CD4-positive, alpha-beta T cell treated with Interleukin-6 for 4 hours (primary cell): ENCODE measurements around the gene CCDC149.

Experiments
- DNase-seq: peaks from one replicate; pipeline ENCODE4 v3.0.0-alpha.2; 2020; ENCODE audit warnings: mixed read lengths

The CCDC149 gene

DNA sequence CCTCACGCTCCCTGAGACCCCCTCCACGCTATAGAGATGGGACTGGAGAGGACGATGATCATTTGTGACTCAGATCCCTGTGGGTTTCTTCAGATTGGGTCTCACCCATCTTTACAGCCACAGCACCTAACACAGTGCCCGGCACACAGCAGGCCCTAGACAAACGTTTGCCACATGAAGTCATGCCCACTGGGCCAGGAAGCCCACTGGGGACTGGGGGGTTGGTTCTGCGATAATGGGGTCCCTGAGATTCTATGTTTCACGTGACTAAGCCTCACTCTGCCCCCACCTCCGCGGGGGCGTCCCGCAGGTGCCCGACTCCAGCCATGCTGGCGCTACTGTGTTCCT lies 113.7 kb downstream of the CCDC149 start:
- DNase-seq: no peak

- DNase-seq: no peak
These were observed 114.7 kb downstream of the CCDC149 start for GRCh38 chr4:24798036-24798610.

DNA sequence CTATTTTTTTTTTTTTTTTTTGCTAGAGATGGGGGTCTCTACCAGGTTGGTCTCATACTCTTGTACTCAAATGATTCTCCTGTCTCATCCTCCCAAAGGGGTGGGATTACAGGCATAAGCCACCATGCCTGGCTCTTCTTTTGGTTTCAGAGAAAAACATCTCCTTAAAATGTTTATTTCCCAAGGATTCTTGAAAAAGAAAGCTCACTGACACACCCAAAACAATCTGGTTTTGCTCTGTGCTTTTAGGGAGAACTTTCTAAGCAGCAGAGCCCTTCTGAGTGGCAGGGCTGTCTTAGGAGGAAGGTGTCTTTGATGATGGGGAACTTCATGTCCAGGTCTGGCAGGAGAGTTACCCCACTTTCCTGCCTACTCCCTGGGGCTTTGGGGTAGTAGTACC lies 116.2 kb downstream of the CCDC149 start:
- DNase-seq: no peak

GRCh38 chr4:24795666-24796381 lies 117.0 kb downstream of the CCDC149 start:
- no peak for DNase-seq

GRCh38 chr4:24794916-24795665 lies 117.8 kb downstream of the CCDC149 start, which contains the start of gene SOD3:
Gene SOD3 (plus strand): TSS chr4:24795573. CDS start chr4:24799522, 3,949 bp downstream.
- no peak for DNase-seq

- no peak for DNase-seq
These were observed 118.4 kb downstream of the CCDC149 start for GRCh38 chr4:24794480-24794879.

DNA sequence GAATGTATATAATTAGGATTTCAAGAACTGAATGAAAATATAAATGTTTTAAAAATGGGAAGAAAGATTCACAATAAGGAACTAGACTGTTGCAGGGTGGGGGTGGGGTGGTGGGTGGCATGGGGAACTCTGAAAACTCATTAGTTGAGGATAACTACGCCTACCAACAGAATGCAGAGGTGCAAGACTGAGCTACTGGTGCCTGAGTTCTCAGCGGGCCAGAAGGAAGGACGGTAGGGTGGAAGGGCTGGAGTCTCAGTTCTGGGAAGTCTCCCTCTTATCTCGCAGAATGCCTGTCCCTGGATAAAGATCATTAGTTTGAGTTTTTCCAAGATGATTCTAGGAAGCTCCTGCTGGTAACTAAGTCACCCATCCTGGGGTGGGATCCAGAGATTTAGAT lies 118.8 kb downstream of the CCDC149 start:
- no peak for DNase-seq

GRCh38 chr4:24793219-24794005 lies 119.4 kb downstream of the CCDC149 start:
- DNase-seq: no peak

- DNase-seq: no peak
These were observed 120.3 kb downstream of the CCDC149 start for GRCh38 chr4:24792552-24792951.

DNA sequence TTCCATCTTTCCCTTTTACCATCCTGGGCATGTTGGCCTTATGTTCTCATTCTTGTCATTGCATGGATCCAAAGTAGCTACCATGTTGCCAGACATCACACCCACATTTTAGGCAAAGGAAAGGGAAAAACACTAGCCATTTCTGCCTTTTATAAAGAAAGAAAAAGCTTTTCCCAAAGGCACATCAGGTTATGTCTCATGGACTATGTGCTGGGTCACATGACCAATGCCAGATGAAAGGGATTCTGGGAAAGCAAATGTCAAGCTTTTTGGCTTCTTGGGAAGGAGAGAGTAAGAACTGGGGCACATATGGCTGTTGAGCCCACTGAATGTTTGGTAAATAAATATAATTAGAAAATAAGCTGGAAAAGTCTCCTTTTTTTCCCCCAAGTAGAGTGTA lies 121.8 kb downstream of the CCDC149 start:
- no peak for DNase-seq

DNA sequence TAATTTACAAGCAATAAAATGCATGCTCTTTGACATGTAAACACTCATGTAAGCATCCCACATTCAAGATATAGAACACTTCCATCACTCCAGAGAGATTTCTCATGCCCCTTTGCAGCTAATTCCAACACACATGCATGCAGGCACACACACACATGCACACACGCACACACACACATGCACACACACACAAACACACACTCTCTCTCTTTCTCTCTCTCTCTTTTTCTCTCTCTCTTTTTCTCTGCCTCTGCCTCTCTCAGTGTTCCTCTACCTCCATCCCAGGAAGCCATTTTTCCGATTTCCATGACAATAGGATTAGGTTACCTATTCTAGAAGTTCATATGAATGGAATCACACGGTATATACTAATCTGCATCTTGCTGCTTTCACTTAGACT lies 129.3 kb downstream of the CCDC149 start:
- DNase-seq: no peak

GRCh38 chr4:24781999-24782745 lies 130.7 kb downstream of the CCDC149 start:
- DNase-seq: no peak

DNA sequence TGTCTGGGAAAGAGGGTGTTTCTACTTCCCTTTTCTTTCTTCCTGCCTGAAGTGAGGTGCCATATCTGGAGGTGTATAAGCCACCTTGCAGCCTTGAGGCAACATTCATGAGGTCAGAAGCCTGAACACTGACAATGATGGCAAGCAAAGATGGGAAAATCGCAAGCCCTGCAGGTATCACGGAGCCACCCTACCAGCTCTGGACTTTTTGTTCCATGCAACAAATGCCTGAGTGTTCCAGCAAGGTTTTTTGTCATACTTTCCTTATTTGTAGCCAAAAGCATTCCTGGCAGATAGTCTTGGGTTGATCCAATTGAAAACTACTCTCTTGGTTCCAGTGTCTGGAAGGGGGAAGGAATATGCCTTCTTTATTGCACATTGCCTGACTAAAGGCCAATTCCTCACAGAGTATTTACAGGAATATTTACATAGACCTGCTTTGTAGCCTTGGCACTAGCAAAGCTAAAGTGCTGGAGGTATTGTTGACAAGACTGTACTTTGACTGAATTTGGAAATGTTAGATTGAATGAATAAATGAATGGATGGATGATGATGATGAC lies 131.8 kb downstream of the CCDC149 start:
- DNase-seq: no peak

GRCh38 chr4:24778464-24779225 lies 134.2 kb downstream of the CCDC149 start:
- no peak for DNase-seq

GRCh38 chr4:24777536-24778463 lies 135.0 kb downstream of the CCDC149 start:
- no peak for DNase-seq

DNA sequence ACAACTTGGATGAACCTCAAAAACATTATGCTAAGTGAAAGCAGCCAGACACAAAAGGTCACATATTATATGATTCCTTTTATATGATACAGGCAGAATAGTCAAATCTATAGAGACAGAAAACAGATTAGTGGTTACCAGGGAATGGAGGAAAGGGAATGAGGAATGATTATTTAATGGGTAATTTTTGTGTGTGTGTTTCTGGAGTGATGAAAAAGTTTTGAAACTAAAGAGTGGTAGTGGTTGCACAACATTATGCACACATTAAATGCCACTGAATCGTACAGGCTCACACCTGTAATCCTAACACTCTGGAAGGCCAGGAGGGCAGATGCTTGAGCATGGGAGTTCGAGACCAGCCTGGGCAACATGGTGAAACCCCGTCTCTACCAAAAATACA lies 137.1 kb downstream of the CCDC149 start:
- no peak for DNase-seq

GRCh38 chr4:24775032-24775605 lies 137.7 kb downstream of the CCDC149 start:
- DNase-seq: no peak

DNA sequence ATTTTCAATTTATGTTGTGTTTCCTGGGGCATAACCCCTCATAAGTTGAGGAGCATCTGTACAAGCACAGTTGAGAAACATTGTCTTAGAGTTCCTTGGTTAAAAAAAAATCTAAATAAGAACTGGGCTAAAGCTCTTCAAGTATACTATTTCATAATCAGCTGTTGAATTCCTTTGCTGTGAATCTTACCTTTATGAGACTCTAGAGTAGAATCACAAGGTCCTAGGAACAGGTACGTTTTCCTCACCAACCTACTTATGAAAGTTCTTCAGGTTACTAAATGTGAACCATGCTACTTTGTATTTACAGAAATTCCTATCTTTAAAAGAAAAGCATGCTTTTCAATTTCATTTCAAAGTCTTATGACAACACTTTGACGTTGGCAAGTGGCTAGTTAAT lies 138.4 kb downstream of the CCDC149 start:
- DNase-seq: no peak

DNA sequence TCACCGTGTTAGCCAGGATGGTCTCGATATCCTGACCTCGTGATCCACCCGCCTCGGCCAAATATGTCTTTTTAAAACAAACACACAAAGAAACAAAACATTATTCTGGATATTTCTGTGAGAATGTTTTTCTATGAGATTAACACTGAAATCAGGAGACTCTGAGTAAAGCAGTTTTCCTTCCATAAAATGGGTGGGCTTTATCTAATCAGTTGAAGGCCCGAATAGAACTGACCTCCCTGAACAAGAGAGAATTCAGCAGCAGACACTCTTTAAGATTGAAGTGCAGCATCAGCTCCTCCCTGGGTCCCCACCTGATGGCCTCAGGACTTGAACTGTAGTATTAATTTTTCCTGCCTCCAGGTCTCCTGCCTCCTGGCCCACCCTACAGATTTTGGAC lies 139.9 kb downstream of the CCDC149 start:
- DNase-seq: no peak
